OCI-LY3 (cell line): Measurements from ENCODE around the gene DNAJC4.

Source experiments
- EZH2phosphoT487 ChIP-seq: fragments of 200-600 bp; shearing (Covaris generic); IDR thresholded peaks from 2 replicates; pipeline ENCODE4 v1.6.1; 2018; ENCODE audit warnings: antibody characterized with exemption, mixed run types, low read depth
- TF ChIP-seq, protein P1 (sequence below): fragments of 200-600, 300-600 bp; sonication (generic); IDR thresholded peaks from 2 replicates; pipeline ENCODE4 v1.5.1; 2014; ENCODE audit warnings: antibody characterized with exemption, low read length, low read depth

DNA sequence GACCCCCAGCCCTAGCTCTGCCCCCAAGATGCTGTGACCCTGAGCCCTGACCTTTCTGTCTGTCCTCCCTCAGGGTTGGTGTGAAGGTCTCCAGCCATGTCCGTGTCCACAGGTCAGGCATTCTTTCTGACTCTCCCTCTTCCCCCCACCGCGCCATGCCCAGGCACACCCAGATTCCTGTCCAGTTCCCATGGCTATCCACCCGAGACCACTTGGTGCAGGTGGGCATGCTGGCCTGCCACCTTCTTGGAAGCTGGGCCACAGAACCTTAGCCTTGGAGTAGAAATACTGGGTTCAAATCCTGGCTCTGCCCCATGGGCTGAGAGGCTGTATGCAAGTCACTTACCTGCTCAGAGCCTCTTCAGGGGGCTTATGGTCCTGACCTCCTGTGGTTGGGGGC is 18.7 kb downstream of the DNAJC4 start:
- TF ChIP-seq, protein P1, sequence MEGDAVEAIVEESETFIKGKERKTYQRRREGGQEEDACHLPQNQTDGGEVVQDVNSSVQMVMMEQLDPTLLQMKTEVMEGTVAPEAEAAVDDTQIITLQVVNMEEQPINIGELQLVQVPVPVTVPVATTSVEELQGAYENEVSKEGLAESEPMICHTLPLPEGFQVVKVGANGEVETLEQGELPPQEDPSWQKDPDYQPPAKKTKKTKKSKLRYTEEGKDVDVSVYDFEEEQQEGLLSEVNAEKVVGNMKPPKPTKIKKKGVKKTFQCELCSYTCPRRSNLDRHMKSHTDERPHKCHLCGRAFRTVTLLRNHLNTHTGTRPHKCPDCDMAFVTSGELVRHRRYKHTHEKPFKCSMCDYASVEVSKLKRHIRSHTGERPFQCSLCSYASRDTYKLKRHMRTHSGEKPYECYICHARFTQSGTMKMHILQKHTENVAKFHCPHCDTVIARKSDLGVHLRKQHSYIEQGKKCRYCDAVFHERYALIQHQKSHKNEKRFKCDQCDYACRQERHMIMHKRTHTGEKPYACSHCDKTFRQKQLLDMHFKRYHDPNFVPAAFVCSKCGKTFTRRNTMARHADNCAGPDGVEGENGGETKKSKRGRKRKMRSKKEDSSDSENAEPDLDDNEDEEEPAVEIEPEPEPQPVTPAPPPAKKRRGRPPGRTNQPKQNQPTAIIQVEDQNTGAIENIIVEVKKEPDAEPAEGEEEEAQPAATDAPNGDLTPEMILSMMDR, result no peak
- no peak for TF ChIP-seq EZH2phosphoT487
